ENCODE results near the gene RAD17.

DNA sequence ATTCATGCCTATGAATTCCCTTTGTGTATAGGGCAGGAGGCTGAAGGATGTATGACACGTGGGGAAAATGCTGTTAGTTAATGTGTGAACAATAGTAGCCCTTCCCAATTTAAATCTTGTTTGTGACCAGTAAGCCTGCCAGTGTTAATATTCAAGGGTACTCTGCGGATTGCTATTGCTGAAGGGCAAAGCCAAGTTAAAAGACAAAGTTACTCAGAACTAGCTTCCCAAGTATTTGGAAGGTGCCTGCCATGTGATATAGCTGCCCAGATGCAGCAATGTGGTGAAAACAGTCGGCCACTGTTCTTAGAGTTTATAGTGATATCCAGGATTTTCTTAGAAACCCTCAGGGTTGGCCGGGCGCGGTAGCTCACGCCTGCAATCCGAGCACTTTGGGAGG, 79.9 kb downstream of the RAD17 start:
- TF ChIP-seq POLR2A (IDR thresholded peaks at IDR 0.05; ENCODE audit: low read depth, low read length) (no peak), POLR2AphosphoS5 (IDR thresholded peaks at IDR 0.05; ENCODE audit: low read depth, low read length) (no peak)
